NOMO-1 (cell line): ENCODE measurements around the gene NOS2.

Experiments used
- DNase-seq, 2 experiments: peaks; one replicate each; lab custom pipeline; 2025; ENCODE audit not compliant: unreplicated experiment in 2 of 2; lab: John Stamatoyannopoulos, UW

The NOS2 gene

DNA sequence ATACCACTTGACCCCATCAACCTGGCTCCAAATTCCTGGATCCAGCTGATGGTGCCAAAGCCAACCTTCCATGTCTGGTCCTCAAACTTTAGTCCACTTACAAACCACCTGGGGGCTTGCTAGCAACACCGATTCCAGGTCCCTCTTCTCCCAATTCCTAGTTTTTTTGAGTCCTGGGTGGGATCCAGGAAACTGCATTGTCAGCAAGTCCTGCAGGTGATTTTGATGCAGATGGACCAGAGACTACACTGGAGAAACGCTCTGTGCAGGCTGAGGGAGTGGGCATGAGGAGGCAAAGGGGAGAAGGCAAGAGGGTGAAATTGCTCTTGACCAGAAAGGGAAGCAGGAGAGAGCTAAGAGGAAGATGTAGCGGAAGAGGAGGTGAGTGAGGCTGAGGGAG lies 21.0 kb upstream of the NOS2 start:
- DNase-seq, result no peak

DNA sequence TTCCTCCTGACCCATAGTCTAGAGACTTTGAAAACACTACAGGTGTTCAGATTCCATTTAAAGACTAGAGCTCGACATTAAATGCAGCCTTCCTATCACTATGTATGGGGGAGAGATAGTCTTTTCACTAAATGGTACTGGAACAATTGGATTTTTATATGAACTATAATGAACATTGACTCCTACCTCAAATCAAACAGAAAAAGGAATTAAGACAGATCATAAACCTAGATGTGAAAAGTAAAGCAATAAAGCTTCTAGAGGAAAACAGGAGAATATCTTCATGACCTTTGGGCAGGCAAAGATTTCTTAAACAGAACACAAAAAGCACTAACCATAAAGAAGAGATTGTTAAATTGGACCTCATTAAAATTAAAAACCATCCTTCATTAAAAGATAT lies 18.8 kb upstream of the NOS2 start:
- no peak for DNase-seq

DNA sequence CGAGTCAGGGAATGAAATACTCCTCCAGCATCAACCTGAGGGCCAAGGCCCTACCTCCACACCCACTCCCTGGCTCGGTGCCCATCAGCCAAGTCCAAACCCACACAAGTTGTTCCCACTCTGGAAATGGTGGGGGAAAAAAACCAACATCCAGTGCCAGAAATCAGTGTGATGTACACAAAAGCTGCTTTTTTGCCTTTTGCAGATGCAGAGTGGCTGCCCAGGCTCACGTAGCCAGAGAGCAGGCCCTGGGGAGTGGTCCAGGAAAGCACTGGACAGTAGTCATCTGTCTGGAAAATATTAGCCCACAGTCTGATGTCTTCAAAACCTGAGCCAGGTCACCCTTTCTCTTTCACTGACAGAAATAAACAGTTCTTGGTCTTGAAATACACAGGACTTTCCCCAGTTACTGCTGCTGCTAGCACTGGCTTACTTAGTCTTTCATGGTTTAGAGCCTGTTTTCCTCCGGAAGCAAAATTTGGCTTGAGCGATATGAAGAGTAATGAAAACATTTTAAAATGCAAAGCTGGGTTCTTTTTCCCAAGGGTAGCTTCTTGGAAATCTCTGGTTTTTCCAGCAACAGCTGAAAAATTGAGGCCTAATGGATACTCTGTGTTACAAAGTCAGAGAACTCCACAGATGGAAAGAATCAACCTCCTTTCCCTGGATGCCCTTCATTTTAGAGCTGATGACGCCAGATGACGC lies 18.2 kb upstream of the NOS2 start:
- DNase-seq, result no peak

DNA sequence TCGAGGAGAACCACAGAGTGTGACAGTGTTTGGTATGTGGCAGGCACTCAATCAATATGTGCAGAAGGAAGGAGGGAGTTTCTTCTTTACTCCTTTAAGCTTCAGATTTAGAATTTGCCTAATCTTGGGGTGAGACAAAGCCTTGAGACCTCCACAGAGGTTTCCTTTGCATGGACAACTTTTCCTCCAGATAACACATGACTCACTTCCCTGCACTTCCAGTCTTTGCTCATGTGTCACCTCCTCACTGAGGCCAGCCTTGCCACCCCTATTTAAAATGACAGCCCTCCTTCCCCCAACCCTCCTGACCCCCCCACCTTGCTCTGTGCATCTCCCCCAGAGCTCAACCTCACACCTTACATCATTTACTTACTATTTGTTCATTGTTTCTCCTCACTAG lies 17.4 kb upstream of the NOS2 start:
- DNase-seq, result no peak

DNA sequence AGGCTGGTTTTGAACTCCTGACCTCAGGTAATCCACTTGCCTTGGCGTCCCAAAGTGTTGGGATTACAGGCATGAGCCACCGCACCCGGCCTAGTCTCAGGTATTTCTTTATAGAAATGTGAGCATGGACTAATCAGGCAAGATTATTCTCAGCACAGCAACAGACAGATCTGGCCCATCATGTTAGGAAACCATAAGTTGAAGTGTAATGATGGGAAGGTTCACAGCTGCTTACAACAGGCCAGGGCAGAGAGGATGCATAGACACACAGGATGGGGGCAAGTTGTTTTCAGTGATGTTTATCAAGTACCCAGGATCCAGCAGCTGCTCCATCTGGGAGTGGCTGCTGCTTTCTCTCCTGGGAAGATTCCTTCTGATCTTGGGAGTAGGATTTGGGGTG lies 16.6 kb upstream of the NOS2 start:
- no peak for DNase-seq

DNA sequence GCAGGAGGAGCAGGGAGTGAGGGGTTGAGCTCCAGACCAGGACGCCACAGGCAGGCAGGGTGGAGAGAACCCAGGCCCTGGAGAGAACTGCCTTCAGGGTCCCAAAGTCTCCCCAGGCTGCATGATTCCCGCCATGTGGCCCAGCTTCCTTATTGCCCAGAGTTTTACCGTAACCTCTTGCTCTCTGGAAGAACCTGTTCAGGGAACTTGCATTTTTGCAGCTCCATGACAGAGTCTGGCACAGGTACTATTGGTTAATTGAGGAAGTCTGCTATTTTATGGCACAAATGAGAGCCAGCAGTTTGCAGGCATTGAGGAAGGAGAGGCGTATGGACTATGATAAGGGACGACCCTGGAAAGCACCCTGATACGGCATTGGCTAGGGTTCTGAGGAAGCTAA lies 11.6 kb upstream of the NOS2 start:
- DNase-seq, result no peak

DNA sequence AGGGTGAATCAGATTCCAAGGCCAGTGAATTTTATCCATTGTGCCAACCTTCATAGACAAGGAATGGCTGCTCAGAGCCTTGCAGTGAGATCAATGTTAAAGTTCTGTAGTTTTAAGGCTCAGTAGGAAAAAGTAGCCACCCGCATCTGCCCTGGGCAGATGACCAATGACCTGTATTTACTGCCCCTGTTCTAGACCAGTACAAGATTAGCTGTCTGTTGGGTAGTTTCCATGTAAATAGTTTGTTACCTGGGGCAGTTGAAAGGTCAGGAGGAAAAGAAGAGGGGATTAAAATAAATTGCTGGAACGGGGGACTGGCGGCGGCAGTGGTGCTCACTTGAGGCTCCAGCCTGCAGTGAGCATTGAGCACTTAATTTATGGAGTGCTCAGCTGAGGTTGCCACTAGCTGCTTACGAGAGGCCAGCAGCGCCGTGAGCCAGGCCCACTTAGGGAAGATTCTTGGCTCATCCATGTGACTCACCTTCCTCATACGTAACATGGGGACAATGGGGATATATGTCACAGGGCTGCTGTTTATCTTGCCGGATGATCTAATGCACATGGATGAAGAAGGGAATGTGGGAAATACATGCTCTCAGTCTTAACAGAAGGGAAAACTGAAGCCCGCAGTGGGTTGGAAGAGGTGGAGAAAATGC lies 10.7 kb upstream of the NOS2 start:
- DNase-seq, result no peak

DNA sequence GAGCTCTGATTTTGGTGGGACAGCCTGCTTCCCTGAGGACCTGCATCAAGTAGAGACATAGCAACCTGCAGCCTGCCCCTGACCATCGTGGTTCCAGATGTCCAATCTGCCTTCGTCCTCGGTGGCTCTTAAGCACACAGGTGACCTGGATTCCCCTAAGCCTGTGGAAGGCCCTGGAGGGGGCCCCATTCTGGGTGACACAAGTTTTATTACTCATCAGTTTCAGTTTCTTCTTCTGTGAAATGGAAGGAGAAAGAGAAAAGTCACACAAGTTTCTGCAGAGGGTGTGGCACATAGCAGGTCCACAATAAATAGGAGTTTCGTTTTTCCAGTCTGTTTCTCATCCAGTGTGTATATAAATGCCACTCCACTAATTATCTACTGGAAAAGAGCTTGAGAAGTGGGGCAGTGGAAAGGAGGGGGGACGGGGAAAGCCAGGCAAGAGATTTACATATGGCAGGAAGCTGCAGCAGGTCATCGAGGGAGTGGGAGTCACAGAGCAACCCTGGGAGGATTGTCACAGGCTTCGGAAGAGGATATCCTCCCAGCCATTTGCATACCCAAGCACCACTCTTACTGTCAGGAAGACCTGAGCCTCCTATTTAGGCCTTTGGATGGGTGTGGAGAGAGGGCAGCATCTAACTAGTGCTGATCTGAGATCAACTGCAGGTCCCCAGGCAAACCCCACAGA lies 10.0 kb upstream of the NOS2 start:
- no peak for DNase-seq

DNA sequence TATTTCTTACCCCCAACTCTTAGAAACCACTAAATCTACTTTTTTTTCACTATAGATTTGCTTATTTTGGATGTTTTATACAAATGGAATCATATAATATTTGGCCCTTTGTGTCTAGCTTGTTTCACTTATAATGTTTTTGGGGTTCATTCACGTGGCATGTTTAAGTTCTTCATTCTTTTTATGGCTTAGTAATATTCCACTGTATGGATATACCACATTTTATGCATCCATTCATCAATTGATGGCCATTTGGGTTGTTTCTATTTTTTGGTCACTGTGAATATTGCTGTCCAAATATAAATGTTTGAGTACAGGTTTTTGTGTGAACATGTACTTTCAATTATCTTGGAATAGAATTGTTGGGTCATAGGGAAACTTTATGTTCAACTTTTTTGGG lies 9.2 kb upstream of the NOS2 start:
- DNase-seq, result no peak

DNA sequence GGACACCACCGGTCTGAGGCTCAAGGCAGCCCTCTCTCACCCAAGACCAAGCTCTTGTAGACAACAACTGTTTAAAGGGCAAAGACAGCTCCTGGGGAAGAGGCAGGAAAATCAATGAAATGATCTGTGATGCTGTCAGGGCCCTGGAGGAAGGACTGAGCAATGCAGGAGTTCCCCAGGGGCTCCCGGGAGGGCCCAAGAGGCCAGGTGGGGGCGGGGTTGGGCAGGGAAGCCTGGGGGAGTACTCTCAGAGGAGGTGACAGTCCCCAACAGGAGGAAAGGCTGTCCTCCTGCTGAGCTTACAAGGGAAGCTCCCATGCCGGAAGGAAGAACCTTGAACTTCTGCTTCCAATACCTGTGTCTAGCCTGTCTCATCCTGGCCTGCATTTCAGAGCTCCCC lies 8.3 kb upstream of the NOS2 start:
- no peak for DNase-seq

DNA sequence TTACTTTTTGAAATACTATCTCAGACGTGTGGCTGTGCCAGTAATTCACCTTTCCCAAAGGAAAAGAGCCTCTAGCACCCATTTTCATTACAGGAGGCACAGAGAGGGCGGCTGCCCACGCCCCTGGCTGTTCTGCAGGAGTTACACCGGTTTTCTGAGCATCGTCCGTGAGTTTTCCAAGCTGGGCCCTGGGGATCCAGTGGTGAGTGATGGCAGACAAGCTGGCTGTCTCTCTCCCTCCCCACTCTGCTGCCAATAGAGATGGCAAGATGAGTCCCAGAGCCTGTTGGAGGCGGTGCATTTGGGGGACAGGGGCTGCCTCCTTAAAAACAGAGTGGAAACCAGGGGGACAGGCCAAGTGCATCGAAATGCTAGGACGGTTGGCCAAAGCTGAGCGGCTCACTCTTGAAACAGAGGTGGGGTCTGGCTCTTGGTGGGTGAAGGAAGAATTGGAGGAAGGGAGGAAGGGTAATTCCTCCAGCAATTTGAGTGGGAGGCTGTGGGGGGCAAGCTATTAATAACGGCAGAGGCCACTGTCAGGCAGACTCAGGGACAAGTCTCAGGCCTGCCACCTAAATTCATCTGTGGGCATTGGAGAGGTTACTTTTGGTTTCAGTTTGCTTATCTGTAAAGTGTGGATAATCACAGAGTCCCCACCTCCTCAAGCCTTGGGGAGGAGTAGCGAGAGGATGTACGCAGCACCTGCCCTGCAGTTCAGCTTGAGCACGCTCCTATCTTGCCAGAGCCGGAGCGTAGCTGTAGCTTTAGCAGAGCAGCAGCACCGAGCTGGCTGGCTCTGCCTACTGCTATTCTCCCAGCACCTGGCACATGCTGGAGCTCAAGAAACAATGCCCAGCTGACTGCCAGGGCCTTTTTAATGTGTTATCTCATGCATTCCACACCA lies 7.5 kb upstream of the NOS2 start:
- no peak for DNase-seq

DNA sequence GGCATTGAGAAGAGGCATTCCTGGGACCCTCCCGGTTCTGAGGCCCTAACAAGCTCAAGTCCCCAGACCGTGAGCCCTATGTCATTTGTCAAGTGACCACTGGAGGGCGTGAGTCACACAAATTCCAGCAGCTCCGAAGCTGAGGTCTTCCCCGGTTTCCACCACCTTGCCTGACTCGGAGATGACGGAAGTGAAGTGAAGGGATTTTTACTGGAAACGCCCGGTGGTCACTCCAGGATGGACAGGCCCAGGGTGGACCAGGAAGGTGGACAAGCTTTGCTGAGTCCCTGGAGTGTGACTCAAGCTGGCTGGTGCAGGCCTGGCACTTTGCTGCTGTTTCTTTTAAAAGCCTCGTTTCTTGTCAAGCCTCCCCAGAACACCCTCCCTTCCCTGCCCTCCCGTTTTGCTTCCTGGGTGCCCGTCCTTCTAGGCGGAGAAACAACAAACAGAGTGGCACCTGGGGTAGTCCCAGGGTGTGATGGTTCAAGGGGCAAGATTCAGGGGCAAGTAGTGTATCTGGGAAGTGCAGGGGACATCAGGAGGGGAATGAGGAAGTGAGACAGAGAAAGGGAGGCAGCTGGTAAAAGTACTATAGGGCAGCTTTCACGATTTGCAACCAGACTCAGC lies 5.3 kb upstream of the NOS2 start:
- DNase-seq, result peak; percentile 58 to 79

DNA sequence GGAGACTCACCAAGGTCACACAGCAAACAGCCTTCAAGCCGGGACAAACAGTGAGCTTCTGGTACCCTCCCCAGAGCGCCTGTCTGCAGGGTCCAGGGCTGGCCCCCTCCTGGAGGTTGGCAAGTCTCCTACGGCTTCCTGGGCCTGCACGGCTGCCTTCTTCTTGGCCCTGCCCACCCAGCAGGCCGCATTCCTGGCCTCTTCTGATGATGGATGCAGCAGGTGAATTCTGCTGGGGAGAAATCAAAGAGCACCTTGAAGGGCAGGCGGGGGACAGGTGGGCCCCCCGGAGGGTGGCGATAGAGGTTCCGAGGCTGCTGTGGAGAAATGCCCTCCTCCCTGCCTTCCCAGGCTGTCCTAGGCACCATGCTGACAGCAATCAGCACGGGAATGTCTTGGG lies 3.8 kb upstream of the NOS2 start:
- DNase-seq, result no peak

DNA sequence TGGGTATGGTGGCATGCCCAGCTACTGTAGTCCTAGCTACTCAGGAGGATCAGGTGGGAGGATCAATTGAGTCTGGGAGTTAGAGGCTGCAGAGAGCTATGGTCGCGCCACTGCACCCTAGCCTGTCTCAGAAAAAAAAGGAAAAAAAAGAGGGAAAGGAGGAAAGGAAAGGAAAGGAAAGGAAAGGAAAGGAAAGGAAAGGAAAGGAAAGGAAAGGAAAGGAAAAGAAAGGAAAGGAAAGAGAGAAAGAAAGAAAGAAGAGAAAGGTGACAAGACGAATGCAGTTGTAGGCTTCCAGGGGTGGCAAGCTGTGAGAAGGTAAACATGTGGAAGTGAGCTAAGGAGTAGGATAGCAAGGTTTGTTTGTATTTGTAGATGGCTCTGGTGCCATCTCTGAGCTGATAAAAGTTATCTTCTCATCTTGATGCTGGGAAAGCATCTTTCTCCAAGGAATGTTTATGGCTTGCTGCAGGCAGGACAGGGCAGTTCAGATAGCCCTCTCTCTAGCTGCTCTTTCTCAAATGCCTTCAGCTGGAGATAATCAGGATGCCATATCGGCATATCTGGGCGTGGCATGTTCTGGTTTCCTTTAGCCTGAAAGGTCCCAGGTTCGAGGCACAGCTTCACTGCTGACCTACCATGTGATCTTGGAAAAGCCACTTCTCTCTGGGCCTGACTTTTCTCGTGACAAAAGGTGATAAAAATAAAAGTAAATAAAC lies 2.8 kb upstream of the NOS2 start:
- no peak for DNase-seq

DNA sequence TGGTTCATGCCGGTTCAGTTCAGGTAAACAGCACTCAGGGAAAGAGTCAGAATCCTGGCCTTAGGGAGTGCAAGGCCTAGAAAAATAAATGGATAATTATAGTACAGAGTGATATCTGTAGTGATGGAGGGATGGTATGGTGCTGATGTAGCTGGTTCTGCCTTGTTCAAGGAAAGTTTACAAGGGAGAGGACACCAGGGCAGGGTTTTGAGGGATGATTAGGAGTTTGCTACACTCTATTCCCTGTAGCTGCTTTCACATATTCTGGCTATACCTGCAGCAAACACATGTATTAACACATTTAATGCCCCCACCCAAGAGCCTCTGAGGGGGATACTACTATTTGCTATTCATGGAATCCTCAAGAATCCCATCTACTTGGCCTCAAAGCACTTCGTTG lies 1.7 kb upstream of the NOS2 start:
- no peak for DNase-seq

DNA sequence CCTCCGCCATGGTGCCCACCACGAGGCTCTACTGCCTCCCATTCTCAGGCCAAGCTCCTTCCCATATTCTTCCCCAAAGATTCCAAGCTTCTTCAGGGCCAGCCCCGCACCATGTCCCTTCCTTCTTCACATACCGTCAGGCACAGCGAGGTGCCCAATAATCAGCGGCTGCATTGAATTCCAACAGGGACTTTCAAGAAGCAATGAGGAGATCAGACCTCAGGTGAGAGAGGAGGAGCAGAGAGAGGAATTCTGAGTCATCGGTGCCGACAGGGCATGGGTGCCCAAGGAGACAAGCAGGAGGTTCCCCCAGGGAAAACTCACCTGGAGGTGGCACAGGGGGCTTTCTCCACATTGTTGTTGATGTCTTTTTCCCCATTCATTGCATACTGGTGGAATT lies 2.0 kb downstream of the NOS2 start:
- no peak for DNase-seq

DNA sequence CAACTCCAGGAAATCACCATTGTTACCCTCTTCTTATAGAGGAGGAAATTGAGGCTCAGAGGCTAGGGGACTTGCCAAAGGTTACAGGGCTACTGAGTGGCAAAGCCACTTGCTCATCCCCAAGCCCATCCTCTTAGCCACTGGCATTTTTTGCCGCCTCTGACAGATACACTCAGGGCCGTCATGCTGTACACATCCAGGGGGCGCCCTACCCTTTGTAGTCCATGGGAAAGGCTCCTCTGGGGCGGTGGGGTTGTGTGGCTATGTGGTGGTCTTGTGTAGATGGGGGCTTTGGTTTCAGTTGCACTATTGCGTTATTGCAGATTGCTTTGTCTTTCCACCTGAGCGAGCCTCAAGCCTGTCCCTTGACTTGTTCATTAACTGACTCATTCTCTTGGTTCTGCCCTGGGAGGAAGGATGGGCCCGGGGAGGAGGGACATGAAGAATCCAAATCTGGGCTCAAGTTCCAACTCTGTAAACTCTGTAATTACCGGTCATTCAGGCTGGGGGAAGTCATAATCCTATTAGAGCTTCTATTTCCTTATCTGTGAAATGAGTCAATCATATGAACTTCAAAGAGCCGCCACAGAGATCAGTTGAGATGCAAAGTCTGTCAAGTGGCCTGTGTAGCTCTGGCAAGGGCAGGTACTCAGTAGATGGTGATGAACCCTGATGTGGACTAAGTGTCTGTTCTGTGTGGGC lies 2.8 kb downstream of the NOS2 start:
- DNase-seq, result no peak

DNA sequence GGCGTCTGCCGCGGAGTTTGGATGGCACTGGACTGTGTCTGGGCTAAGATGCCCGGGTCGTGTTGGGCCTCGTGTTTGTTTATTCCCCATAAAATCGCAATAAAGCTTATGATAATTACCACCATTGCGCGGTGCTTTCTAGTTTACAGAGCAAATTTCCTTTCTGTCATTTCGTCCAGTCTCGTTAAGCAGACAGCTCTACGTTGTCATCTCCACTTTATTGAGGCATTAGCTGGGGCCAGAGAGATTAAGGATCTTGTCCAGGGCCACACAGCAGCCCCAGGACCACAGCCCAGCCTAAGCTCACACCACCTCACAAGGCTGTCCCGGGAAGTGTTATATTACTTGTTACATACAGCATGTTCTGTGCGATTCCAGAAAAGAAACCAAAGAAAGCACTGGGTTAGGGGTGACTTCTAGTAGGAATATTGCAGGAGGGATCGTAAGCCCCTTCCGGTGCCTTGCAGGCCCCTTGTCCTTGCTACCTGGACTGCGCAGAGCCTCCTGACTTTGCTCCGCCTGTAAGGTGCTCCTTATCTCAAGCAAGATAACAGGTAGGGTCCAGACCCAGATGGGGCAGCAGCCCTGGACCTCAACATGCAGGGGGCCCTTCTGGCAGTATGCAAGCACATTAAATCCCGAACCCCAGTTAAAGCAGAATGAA lies 6.3 kb downstream of the NOS2 start:
- no peak for DNase-seq
